Liver (tissue), 9 donors: Measurements from ENCODE around the gene DEFB110. TPM values are rescaled to one million over a fixed set of nuclear protein-coding genes. Genes with fewer than 3 reads are reported as not detected.

Experiments
- DNase-seq: peaks from one replicate; pipeline ENCODE4 v3.0.0-alpha.2; 2017; ENCODE audit warnings: low spot score
- H3K27ac ChIP-seq, 2 donors: one replicate each; pipeline ENCODE4 v1.7.0; 2013; ENCODE audit warnings: inconsistent platforms in 2 of 2, low read length in 2 of 2, control low read depth in 1 of 2, low read depth in 1 of 2, mild to moderate bottlenecking in 1 of 2
- H3K27me3 ChIP-seq, 4 donors: one replicate each; pipeline versions ENCODE4 v1.6.1 to v1.7.0; 2013; ENCODE audit warnings: low read length in 3 of 4, inconsistent platforms in 1 of 4, mild to moderate bottlenecking in 1 of 4, moderate library complexity in 1 of 4; ENCODE audit not compliant: control insufficient read depth in 4 of 4, insufficient read depth in 4 of 4
- H3K36me3 ChIP-seq, 4 donors: one replicate each; pipeline versions ENCODE4 v1.6.1 to v1.7.0; 2013; ENCODE audit warnings: low read length in 3 of 4, mild to moderate bottlenecking in 3 of 4, low read depth in 1 of 4, moderate library complexity in 1 of 4; ENCODE audit not compliant: control insufficient read depth in 4 of 4, insufficient read depth in 3 of 4
- H3K4me1 ChIP-seq, 4 donors: one replicate each; pipeline versions ENCODE4 v1.6.1 to v1.7.0; 2013; ENCODE audit warnings: low read length in 3 of 4, mild to moderate bottlenecking in 3 of 4, moderate library complexity in 1 of 4; ENCODE audit not compliant: control insufficient read depth in 4 of 4, insufficient read depth in 4 of 4
- H3K4me3 ChIP-seq, 3 donors: one replicate each; pipeline versions ENCODE4 v1.6.1 to v1.7.0; 2013; ENCODE audit warnings: low read length in 3 of 3, control low read depth in 1 of 3, low read depth in 1 of 3, mild to moderate bottlenecking in 1 of 3
- H3K9ac ChIP-seq, 2 donors: one replicate each; pipeline ENCODE4 v1.7.0; 2013; ENCODE audit warnings: low read length in 2 of 2, mild to moderate bottlenecking in 2 of 2, moderate library complexity in 2 of 2, control low read depth in 1 of 2, low read depth in 1 of 2
- H3K9me3 ChIP-seq, 4 donors: one replicate each; pipeline versions ENCODE4 v1.6.1 to v1.7.0; 2013; ENCODE audit warnings: low read length in 3 of 4; ENCODE audit not compliant: control insufficient read depth in 4 of 4
- GABPA ChIP-seq, 2 donors: IDR thresholded peaks in 1 of 2; conservative IDR thresholded peaks in 1 of 2; 2 replicates each; pipeline ENCODE4 v1.6.1; 2016; ENCODE audit warnings: antibody characterized with exemption in 2 of 2, mild to moderate bottlenecking in 1 of 2, moderate library complexity in 1 of 2
- HNF4A ChIP-seq, 2 donors: conservative IDR thresholded peaks; 2 replicates each; pipeline ENCODE4 v1.6.1; 2016; ENCODE audit warnings: antibody characterized with exemption in 2 of 2, mild to moderate bottlenecking in 2 of 2
- HNF4G ChIP-seq: IDR thresholded peaks from 2 replicates; pipeline ENCODE4 v1.6.1; 2016; ENCODE audit warnings: antibody characterized with exemption
- JUND ChIP-seq, 2 donors: IDR thresholded peaks; 2 replicates each; pipeline ENCODE4 v1.6.1; 2016; ENCODE audit warnings: antibody characterized with exemption in 2 of 2
- NR2F2 ChIP-seq: IDR thresholded peaks from 2 replicates; pipeline ENCODE4 v1.6.1; 2016; ENCODE audit warnings: antibody characterized with exemption
- RAD21 ChIP-seq, 2 donors: IDR thresholded peaks; 2 replicates each; pipeline ENCODE4 v1.6.1; 2016; ENCODE audit warnings: antibody characterized with exemption in 2 of 2, mild to moderate bottlenecking in 2 of 2
- REST ChIP-seq: IDR thresholded peaks from 2 replicates; pipeline ENCODE4 v1.6.1; 2016; ENCODE audit warnings: antibody characterized with exemption, mild to moderate bottlenecking
- RXRA ChIP-seq, 2 donors: IDR thresholded peaks; 2 replicates each; pipeline ENCODE4 v1.6.1; 2017 to 2018; ENCODE audit warnings: antibody characterized with exemption in 2 of 2, mild to moderate bottlenecking in 1 of 2
- SP1 ChIP-seq: IDR thresholded peaks from 2 replicates; pipeline ENCODE4 v1.6.1; 2018; ENCODE audit warnings: antibody characterized with exemption, mild to moderate bottlenecking
- TAF1 ChIP-seq: conservative IDR thresholded peaks from 2 replicates; pipeline ENCODE4 v1.6.1; 2016; ENCODE audit warnings: antibody characterized with exemption, mild to moderate bottlenecking
- YY1 ChIP-seq: IDR thresholded peaks from 2 replicates; pipeline ENCODE4 v1.6.1; 2016; ENCODE audit warnings: antibody characterized with exemption, mild to moderate bottlenecking
- WGBS: extraction: QIAGEN DNeasy Blood & Tissue Kit; methylation state at CpG from one replicate; pipeline ENCODE4 v1.1.7; 2013; 5-methylcytosine and 5-hydroxymethylcytosine counted together
- polyA plus RNA-seq, 2 donors: library from polyadenylated mRNA; stranded (reverse) in 1 of 2; unstranded in 1 of 2; fragments of 200-250 nt in 1 of 2; fragments of >200 nt in 1 of 2; fragmentation: Nextera tagmentation in 1 of 2; extraction: Ambion mirVana in 1 of 2; gene quantifications; one replicate each; pipeline versions ENCODE4 v1.2.1 to v1.2.3, GENCODE V29; 2013 to 2015
- total RNA-seq, 2 donors: library from RNA; depleted of rRNA; stranded (reverse); fragments of >200 nt; gene quantifications; one replicate each; pipeline ENCODE4 v1.2.3, GENCODE V29; 2014
- TF ChIP-seq, protein P1 (sequence below): IDR thresholded peaks from 2 replicates; pipeline ENCODE4 v1.6.1; 2016; ENCODE audit warnings: antibody characterized with exemption
- TF ChIP-seq, protein P2 (sequence below): IDR thresholded peaks from 2 replicates; pipeline ENCODE4 v1.6.1; 2016; ENCODE audit warnings: antibody characterized with exemption
- TF ChIP-seq, protein P3 (sequence below): fragments of 150-350 bp; IDR thresholded peaks from 2 replicates; pipeline ENCODE4 v1.5.1; 2017; ENCODE audit warnings: improper control_type of control experiment, low read depth, low read length; ENCODE audit not compliant: missing input control
- donor health status: healthy.
- donor health status: healthy.
- donor health status: healthy.
- donor health status: healthy.
- donor health status: healthy.

DEFB110 gene
- total and polyA plus RNA-seq, 4 donors, result not detected

- Histone ChIP-seq H3K9ac (no peak overlapping the region), H3K9me3 (no peaks in the 10 kb centered on the region), H3K27me3 (no peaks in the 10 kb centered on the region), H3K4me3 (no peak overlapping the region), H3K27ac (no peak overlapping the region), H3K36me3 (no peaks in the 10 kb centered on the region), H3K4me1 (no peaks in the 10 kb centered on the region)
- 95% methylated on average over 2 of the region's 2 CpGs for WGBS
- TF ChIP-seq, protein P1, sequence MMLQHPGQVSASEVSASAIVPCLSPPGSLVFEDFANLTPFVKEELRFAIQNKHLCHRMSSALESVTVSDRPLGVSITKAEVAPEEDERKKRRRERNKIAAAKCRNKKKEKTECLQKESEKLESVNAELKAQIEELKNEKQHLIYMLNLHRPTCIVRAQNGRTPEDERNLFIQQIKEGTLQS, result no peak
- no peak for DNase-seq
Observed at GRCh38 chr6:49987749-49988148, 34.0 kb downstream of the DEFB110 start.

GRCh38 chr6:49986551-49986950 lies 35.2 kb downstream of the DEFB110 start:
- TF ChIP-seq GABPA (IDR thresholded peaks at IDR 0.05 in 1 of 2, conservative IDR thresholded peaks at IDR 0.05 in 1 of 2), result no peak
- TF ChIP-seq RXRA (IDR thresholded peaks at IDR 0.05), result no peak
- no peak for TF ChIP-seq HNF4A (conservative IDR thresholded peaks at IDR 0.05)
- no peak for TF ChIP-seq HNF4G
- no peak for TF ChIP-seq JUND (IDR thresholded peaks at IDR 0.05)
- no peak for TF ChIP-seq YY1
- TF ChIP-seq, protein P2, sequence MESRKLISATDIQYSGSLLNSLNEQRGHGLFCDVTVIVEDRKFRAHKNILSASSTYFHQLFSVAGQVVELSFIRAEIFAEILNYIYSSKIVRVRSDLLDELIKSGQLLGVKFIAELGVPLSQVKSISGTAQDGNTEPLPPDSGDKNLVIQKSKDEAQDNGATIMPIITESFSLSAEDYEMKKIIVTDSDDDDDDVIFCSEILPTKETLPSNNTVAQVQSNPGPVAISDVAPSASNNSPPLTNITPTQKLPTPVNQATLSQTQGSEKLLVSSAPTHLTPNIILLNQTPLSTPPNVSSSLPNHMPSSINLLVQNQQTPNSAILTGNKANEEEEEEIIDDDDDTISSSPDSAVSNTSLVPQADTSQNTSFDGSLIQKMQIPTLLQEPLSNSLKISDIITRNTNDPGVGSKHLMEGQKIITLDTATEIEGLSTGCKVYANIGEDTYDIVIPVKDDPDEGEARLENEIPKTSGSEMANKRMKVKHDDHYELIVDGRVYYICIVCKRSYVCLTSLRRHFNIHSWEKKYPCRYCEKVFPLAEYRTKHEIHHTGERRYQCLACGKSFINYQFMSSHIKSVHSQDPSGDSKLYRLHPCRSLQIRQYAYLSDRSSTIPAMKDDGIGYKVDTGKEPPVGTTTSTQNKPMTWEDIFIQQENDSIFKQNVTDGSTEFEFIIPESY, result no peak
- TF ChIP-seq REST, result no peak
- no peak for TF ChIP-seq SP1
- no peak for TF ChIP-seq TAF1
- TF ChIP-seq, protein P1, result no peak
- TF ChIP-seq RAD21 (IDR thresholded peaks at IDR 0.05), result no peak
- TF ChIP-seq NR2F2, result no peak
- TF ChIP-seq, protein P3, sequence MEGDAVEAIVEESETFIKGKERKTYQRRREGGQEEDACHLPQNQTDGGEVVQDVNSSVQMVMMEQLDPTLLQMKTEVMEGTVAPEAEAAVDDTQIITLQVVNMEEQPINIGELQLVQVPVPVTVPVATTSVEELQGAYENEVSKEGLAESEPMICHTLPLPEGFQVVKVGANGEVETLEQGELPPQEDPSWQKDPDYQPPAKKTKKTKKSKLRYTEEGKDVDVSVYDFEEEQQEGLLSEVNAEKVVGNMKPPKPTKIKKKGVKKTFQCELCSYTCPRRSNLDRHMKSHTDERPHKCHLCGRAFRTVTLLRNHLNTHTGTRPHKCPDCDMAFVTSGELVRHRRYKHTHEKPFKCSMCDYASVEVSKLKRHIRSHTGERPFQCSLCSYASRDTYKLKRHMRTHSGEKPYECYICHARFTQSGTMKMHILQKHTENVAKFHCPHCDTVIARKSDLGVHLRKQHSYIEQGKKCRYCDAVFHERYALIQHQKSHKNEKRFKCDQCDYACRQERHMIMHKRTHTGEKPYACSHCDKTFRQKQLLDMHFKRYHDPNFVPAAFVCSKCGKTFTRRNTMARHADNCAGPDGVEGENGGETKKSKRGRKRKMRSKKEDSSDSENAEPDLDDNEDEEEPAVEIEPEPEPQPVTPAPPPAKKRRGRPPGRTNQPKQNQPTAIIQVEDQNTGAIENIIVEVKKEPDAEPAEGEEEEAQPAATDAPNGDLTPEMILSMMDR, result no peak

More at GRCh38 chr6:49986551-49986950, 35.2 kb downstream of the DEFB110 start:
- DNase-seq, result no peak
- Histone ChIP-seq H3K27me3 (no peaks in the 10 kb centered on the region), H3K9me3 (no peaks in the 10 kb centered on the region), H3K9ac (no peak overlapping the region), H3K27ac (no peak overlapping the region), H3K36me3 (no peaks in the 10 kb centered on the region), H3K4me1 (no peaks in the 10 kb centered on the region), H3K4me3 (no peak overlapping the region)
- WGBS, result 67% methylated on average over 1 of the region's 1 CpG
